Right lobe of liver (tissue), 4 donors: ENCODE measurements around the gene EBLN2.

Experiments
- POLR2A ChIP-seq: fragments of 450-650 bp; IDR thresholded peaks from one replicate; pipeline ENCODE4 v1.6.1; 2017; ENCODE audit warnings: antibody characterized with exemption, mild to moderate bottlenecking
- TF ChIP-seq, protein P1 (sequence below), 4 donors: fragments of 200-600 bp in 3 of 4; fragments of 450-650 bp in 1 of 4; IDR thresholded peaks; one replicate each; pipeline versions ENCODE4 v1.5.1 to v1.8.0; 2016 to 2022; ENCODE audit warnings: antibody characterized with exemption in 4 of 4, mild to moderate bottlenecking in 2 of 4
- donor health status: DM: no; HTN: no; CAD: no.
- donor health status: DM: no; HTN: no; CAD: no.
- donor health status: DM: no; HTN: yes; CAD: no.

DNA sequence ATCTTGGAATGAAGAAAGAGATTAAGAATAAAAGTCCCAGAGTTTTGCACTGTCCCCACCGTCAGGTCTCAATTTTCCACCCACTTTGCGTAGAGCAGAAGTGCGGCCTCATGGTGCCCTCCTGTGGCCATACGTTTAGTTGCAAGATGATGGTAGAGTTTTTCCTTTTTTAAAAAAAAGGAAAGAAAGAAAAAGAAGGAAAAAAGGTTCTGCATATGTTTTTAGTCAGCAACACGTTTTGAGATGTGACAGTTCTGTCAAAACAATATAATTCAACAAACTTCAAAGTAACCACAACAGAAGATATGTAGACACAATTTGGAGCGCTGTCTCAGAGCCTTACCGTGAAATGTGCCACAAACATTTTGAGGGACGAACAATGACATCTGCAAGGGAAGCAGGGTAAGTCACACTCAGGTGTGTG lies 24.6 kb downstream of the EBLN2 start:
- TF ChIP-seq, protein P1, sequence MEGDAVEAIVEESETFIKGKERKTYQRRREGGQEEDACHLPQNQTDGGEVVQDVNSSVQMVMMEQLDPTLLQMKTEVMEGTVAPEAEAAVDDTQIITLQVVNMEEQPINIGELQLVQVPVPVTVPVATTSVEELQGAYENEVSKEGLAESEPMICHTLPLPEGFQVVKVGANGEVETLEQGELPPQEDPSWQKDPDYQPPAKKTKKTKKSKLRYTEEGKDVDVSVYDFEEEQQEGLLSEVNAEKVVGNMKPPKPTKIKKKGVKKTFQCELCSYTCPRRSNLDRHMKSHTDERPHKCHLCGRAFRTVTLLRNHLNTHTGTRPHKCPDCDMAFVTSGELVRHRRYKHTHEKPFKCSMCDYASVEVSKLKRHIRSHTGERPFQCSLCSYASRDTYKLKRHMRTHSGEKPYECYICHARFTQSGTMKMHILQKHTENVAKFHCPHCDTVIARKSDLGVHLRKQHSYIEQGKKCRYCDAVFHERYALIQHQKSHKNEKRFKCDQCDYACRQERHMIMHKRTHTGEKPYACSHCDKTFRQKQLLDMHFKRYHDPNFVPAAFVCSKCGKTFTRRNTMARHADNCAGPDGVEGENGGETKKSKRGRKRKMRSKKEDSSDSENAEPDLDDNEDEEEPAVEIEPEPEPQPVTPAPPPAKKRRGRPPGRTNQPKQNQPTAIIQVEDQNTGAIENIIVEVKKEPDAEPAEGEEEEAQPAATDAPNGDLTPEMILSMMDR (IDR thresholded peaks at IDR 0.05), result peak; percentile 71 to 84 (median 80)
- TF ChIP-seq POLR2A, result no peak
